ENCODE measurements around the gene LRRN3. TPM values are rescaled to one million over a fixed set of nuclear protein-coding genes. Genes with fewer than 3 reads are reported as not detected.

LRRN3 gene
- total and polyA plus RNA-seq, 8 donors = 0.30 to 1.3 (median 0.46) TPM; not detected in 1

DNA sequence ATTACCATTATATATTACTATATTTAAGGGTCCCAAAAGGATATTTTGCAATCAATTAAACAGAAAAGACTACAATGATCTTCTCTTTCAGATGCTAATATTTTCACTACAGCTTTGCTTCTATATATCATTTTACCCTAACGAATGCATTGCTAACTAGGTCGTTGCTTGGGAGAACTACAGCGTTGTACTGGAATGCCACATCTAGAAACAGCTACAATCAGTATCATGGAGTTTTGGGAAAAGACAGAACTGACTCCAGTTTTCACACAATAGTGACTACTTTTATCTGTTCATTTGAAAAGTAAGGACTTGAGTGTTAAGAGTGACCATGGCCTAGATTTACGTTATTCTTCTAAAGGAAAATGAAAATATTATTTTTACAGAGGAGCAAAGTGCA lies 38.5 kb downstream of the LRRN3 start:
- intact Hi-C loops (cut with DNase I) = no loop called here
- FAIRE-seq (no peak), ATAC-seq (no peak), DNase-seq (no peak)
- Histone ChIP-seq H3K4me3 (no peak overlapping the region), H3K4me1 (no peaks in the 10 kb centered on the region), H3K27me3 (no peaks in the 10 kb centered on the region), H3K9me3 (no peaks in the 10 kb centered on the region), H3K36me3 (no peaks in the 10 kb centered on the region), H3K27ac (no peak overlapping the region)
- 94 to 95% methylated on average over 4 of the region's 4 CpGs for WGBS, 2 donors
- no peak for TF ChIP-seq CTCF (IDR thresholded peaks at IDR 0.05)

DNA sequence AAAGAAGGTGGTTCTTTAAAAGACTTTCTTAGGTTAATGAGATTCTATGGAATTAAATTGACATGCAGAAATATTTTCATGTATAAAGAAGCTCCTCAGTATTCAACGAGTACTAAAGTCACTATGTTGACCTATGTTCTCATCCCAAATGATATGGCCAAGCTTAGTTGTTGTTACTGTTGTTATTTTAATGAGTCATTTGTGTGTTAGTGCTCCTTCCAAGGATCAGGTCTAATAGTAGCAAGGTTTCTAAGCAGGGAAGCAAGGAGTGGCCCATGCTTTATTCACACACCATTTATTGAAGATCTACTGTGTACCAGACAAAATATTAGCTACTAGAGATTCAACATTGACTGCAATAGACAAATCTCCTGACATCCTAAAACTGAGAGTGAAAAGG lies 41.9 kb downstream of the LRRN3 start:
- H3K4me1 ChIP-seq = no peaks in the 10 kb centered on the region
- intact Hi-C loops (cut with DNase I) = no loop called here
- WGBS, 2 donors = 77 to 85% methylated on average over 1 of the region's 1 CpG
- ATAC-seq (no peak), FAIRE-seq (no peak), DNase-seq (no peak)
- H3K36me3 ChIP-seq = no peaks in the 10 kb centered on the region
- H3K27me3 ChIP-seq = no peaks in the 10 kb centered on the region
- no peak overlapping the region for H3K4me3 ChIP-seq
- no peak overlapping the region for H3K27ac ChIP-seq
- TF ChIP-seq CTCF (IDR thresholded peaks at IDR 0.05) = no peak
- H3K9me3 ChIP-seq = no peaks in the 10 kb centered on the region

DNA sequence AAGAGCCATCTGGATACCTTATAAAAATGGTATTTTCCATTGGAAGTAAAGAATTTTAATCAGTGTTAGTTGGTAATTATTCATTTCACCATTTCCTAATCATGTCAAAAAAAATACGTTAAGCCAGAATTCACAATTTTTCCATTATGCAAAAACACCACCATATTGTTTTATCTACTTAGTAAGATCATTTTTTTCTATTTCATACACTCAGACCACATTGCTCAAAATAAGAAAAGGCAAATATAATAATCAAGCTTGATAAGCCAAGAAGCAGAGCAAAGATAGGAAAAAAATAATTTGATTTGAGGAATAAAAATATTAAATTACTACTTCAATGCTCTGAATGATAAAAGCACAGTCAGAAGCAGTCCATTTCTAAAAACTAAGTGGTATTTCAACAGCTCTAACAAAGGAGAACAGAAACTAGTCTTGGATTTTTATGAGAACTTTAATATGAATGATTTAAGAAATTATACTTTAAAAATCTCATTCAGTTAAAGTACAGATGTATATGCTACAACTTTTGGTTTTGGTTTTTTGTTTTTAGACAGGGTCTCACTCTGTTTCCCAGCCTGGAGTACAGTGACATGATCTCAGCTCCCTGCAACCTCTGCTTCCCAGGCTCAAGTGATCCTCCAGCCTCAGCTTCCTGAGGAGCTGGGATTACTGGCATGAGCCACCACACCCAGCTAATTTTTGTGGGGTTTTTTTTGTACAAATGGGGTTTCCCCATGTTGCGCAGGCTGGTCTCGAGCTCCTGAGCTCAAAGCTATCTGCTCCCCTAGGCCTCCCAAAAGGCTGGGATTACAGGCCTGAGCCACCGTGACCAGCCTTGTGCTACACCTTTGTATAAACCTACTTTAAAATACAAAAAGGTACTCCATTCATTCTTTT lies 46.6 kb downstream of the LRRN3 start:
- 88 to 90% methylated on average over 4 of the region's 4 CpGs for WGBS, 2 donors
- no peak for DNase-seq
- Histone ChIP-seq H3K27me3 (no peaks in the 10 kb centered on the region), H3K4me1 (peaks cover 0 to 6% (median 0%) of the 10 kb centered on the region in 3 donors), H3K9me3 (no peaks in the 10 kb centered on the region), H3K36me3 (no peaks in the 10 kb centered on the region), H3K27ac (peak overlapping the region in 1 of 4 donors; percentile 0), H3K4me3 (no peak overlapping the region)
- no peak for TF ChIP-seq CTCF (IDR thresholded peaks at IDR 0.05)
- FAIRE-seq = no peak
- ATAC-seq = peak in 1 of 4 donors; percentile 12
- intact Hi-C loops (cut with DNase I) = no loop called here

- Histone ChIP-seq H3K4me3 (no peak overlapping the region), H3K27me3 (no peaks in the 10 kb centered on the region), H3K27ac (no peak overlapping the region), H3K9me3 (no peaks in the 10 kb centered on the region), H3K4me1 (peaks cover 0 to 6% (median 0%) of the 10 kb centered on the region in 3 donors), H3K36me3 (no peaks in the 10 kb centered on the region)
- no peak for FAIRE-seq
- no peak for DNase-seq
- 61 to 62% methylated on average over 2 of the region's 2 CpGs for WGBS, 2 donors
- intact Hi-C loops (cut with DNase I) = no loop called here
- peak in 1 of 4 donors; percentile 59 for ATAC-seq
- TF ChIP-seq CTCF (IDR thresholded peaks at IDR 0.05) = no peak
These were observed 47.3 kb downstream of the LRRN3 start for GRCh38 chr7:111138193-111138569.

DNA sequence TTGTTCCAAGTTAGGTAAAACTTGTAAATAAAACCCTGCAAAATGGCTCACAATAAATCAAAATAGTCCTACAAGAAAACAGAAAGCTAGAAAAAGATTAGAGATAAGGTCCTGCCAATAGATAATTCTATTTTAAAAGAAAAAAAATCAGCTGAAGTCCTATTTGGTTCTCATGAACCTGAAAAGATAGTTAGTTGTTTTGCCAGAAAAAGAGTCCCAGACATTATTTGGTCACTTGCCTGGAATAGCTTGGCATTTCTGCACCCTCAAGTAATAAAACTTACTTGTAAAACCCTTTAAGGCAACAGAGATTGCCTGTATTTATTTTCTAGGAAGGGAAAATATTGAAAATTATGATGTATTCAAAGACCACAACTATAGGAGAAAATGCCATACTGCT lies 47.7 kb downstream of the LRRN3 start:
- Histone ChIP-seq H3K4me3 (no peak overlapping the region), H3K36me3 (no peaks in the 10 kb centered on the region), H3K27ac (no peak overlapping the region), H3K27me3 (no peaks in the 10 kb centered on the region), H3K9me3 (no peaks in the 10 kb centered on the region), H3K4me1 (peaks cover 0 to 6% (median 0%) of the 10 kb centered on the region in 3 donors)
- ATAC-seq (no peak), FAIRE-seq (no peak), DNase-seq (no peak)
- TF ChIP-seq CTCF (IDR thresholded peaks at IDR 0.05) = no peak
- intact Hi-C loops (cut with DNase I) = no loop called here
